GM12801 (cell line): Measurements from ENCODE around the gene MFAP3.

Experiments used
- TF ChIP-seq, protein P1 (sequence below): IDR thresholded peaks from one replicate; pipeline ENCODE4 v1.5.1; 2011; ENCODE audit warnings: control low read depth; ENCODE audit not compliant: insufficient read length; ENCODE audit errors: extremely low read depth

The MFAP3 gene

DNA sequence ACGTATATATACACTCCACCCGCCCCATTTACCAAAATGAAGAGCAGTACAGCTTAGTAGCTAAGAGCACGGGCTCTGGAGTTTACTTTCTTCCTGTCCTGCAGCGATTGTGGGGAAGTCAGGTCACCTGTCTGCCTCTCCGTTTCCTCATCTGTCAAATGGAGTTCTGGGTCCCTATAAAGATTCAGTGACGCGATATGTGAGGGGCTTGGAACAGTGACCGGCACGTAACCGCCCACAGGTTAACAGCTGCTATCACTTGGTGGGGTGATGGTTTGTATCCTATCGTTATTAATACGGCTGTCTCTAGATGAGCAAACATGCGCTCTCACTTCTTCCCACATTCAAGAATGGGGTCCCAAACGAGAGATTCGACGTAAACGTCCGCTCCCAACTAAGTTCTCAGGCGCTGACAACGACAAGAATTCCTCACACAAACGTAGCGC, 483 bp upstream of the MFAP3 start:
- TF ChIP-seq, protein P1, sequence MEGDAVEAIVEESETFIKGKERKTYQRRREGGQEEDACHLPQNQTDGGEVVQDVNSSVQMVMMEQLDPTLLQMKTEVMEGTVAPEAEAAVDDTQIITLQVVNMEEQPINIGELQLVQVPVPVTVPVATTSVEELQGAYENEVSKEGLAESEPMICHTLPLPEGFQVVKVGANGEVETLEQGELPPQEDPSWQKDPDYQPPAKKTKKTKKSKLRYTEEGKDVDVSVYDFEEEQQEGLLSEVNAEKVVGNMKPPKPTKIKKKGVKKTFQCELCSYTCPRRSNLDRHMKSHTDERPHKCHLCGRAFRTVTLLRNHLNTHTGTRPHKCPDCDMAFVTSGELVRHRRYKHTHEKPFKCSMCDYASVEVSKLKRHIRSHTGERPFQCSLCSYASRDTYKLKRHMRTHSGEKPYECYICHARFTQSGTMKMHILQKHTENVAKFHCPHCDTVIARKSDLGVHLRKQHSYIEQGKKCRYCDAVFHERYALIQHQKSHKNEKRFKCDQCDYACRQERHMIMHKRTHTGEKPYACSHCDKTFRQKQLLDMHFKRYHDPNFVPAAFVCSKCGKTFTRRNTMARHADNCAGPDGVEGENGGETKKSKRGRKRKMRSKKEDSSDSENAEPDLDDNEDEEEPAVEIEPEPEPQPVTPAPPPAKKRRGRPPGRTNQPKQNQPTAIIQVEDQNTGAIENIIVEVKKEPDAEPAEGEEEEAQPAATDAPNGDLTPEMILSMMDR: no peak

DNA sequence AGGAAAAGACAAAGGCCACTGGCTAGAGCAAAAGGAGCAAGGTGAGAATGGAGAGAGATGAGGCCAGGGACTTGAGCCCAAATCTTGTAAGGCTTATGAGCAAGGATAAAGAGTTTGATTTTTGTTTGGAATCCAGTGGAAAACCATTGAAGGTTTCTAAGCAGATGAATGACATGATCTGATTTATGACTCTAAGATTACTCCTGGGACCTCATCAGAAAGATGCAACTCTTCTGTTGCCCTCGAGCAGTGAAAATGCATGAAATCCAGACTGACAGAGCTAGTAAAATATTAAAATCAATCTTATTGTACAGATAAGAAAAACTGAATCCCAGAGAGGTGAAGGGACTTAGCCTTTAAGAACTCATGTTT, 677 bp downstream of the MFAP3 start:
- TF ChIP-seq, protein P1: no peak

DNA sequence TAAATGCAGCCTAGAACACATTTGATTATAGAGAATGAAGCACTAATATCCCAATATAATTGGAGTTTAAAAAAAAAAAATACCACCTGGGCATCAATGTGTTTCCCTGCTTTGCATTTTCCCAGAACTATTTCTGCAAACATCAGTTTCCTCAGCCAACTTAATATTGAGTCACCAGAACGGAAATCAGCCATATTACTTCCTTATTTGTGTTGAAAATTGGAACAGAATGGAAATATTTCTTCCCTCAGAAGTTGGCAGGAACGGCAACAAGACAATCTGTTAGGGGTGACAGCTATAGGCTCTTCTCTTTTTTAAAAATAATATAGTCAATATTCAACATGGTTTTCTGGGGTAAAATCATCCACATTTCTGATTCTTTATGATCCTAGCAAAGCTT, 4.0 kb downstream of the MFAP3 start:
- TF ChIP-seq, protein P1: no peak

DNA sequence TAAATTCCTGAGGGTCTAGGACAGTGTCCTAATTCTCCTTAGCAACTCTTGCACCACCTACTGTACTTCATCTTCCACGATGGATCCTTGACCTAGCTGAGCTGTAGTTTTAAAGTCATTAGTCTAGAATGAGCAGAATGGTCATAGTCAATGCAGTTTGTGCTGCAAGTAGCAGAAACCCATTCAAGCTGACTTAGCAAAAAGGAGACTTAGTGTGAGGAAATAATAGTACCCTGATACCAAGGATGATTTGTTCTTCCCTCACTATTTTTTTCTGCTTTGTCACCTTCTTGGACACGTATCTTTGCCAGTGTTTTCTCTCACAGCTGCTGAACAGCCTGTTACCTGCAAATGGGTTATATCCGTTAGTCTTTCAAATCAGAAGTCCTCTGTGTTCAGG, 5.3 kb downstream of the MFAP3 start:
- TF ChIP-seq, protein P1: no peak

DNA sequence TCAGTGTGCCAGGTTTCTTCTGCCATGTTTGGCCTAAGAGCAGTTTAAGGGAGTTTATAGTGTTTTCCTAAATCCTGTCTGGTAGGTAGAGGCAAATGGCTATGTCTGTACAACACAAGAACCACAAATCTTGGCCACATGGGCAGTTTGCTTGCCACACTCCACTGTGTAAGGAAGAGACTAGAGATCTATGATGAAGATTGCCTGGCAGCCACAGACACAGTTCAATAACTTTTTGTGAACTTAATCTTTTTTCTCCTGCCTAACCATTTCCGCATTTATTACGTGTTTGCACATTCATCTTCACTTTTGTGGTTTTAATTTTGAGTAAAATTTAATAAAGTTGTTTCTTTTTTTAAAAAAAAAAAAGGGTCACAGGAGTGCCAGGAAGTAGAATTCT, 5.8 kb downstream of the MFAP3 start:
- TF ChIP-seq, protein P1: no peak

DNA sequence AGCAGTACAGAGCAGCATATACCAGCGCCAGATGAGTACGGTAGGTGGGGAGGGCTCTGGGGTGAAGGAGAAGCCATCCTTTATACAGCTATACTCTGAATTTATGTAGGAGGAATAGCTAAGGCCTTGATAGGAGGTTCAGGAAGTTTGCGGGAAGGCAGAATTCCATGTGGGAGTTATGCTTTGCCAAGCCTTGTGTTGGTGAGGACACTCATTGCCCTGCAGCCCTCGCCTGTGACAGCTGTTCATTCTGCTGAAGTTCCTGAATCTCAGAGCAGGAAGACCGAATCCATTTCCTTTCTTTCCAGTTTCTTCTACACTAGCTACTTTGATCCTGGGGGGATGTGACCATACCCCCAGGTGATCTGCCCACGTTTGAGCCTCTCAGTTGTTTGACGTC, 7.7 kb downstream of the MFAP3 start:
- TF ChIP-seq, protein P1: no peak

DNA sequence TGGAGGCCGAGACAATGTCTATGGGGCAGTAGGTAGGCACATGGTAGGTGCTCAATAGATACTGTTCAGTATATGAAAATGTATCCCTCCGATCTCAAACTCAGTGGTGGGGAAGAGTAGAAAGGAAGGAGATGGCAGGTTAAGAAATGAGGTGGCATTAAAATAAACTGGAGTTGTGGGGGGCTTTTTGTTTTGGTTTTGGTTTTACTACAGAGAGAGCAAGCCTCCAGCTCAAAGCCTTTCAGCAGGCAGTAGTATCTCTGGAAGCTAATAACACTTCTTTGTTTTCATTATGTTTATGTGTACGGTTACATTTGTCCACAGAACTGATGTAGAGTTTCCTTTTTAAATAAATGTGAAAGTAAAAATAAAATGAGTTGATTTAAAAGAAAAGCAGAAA, 8.6 kb downstream of the MFAP3 start:
- TF ChIP-seq, protein P1: no peak

DNA sequence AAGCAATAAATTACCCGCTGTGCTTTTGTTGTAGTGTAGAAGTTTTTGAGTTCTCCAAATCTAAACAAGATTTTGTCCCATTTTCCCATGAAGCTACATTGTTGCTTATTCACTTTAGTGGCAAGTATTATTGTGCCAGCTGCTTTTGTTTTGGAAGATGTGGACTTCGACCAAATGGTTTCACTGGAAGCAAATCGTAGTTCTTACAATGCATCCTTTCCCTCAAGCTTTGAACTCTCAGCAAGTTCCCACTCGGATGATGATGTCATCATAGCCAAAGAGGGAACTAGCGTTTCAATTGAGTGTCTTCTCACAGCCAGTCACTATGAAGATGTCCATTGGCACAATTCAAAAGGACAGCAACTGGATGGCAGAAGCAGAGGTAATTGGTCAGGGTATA, 10.9 kb downstream of the MFAP3 start:
- TF ChIP-seq, protein P1: no peak
